Heart left ventricle (tissue), 16 donors: Measurements from ENCODE around the gene ZNF628. TPM values are rescaled to one million over a fixed set of nuclear protein-coding genes. Genes with fewer than 3 reads are reported as not detected.

Experiments
- ATAC-seq, 4 donors: fragments of 200-7000 bp; cut with Tn5 transposase; one replicate each; pipeline ENCODE4 v1.9.1; 2020 to 2022; ENCODE audit warnings: moderate library complexity in 4 of 4, mild to moderate bottlenecking in 3 of 4, moderate number of reproducible peaks in 1 of 4
- DNase-seq, 5 donors: peaks; one replicate each; pipeline ENCODE4 v3.0.0-alpha.2; 2020
- H3K27ac ChIP-seq, 12 donors: fragments of 200-600 bp; sonication (generic) in 4 of 12; one replicate each; pipeline versions ENCODE4 v1.5.0 to v1.8.0; 2016 to 2022; ENCODE audit warnings: mild to moderate bottlenecking in 2 of 12
- H3K27me3 ChIP-seq, 9 donors: fragments of 200-600 bp; sonication (generic) in 2 of 9; one replicate each; pipeline versions ENCODE4 v1.5.1 to v1.8.0; 2016 to 2022; ENCODE audit warnings: mild to moderate bottlenecking in 3 of 9
- H3K36me3 ChIP-seq, 9 donors: fragments of 200-600 bp; sonication (generic) in 2 of 9; one replicate each; pipeline versions ENCODE4 v1.5.0 to v1.8.0; 2018 to 2022; ENCODE audit warnings: mild to moderate bottlenecking in 2 of 9
- H3K4me1 ChIP-seq, 12 donors: fragments of 200-600 bp; sonication (generic) in 4 of 12; one replicate each; pipeline versions ENCODE4 v1.5.0 to v1.8.0; 2016 to 2022; ENCODE audit warnings: mild to moderate bottlenecking in 3 of 12
- H3K4me3 ChIP-seq, 12 donors: fragments of 200-600 bp; sonication (generic) in 4 of 12; one replicate each; pipeline versions ENCODE4 v1.5.0 to v1.8.0; 2017 to 2022; ENCODE audit warnings: mild to moderate bottlenecking in 9 of 12, moderate library complexity in 4 of 12
- H3K9me3 ChIP-seq, 12 donors: fragments of 200-600 bp; sonication (generic) in 4 of 12; one replicate each; pipeline versions ENCODE4 v1.5.0 to v1.8.0; 2016 to 2022; ENCODE audit warnings: mild to moderate bottlenecking in 1 of 12
- POLR2A ChIP-seq, 2 donors: fragments of 450-650 bp; IDR thresholded peaks; one replicate each; pipeline ENCODE4 v1.6.1; 2017; ENCODE audit warnings: antibody characterized with exemption in 2 of 2, mild to moderate bottlenecking in 2 of 2, moderate library complexity in 2 of 2
- WGBS, 4 donors: extraction: QIAGEN DNeasy Blood & Tissue Kit in 2 of 4; methylation state at CpG; one replicate each; pipeline versions ENCODE4 v1.1.5 to v1.1.7; 2013 to 2018; 5-methylcytosine and 5-hydroxymethylcytosine counted together
- intact Hi-C, 10 donors: fragments of 100-400 bp; cut with DNase I; formaldehyde crosslinking; loops; one replicate each; pipeline versions ENCODE4 v1.11.1 to v1.14.2; 2022
- polyA plus RNA-seq, 2 donors: library from polyadenylated mRNA; stranded (reverse); fragments of 200-250 nt; gene quantifications; one replicate each; pipeline ENCODE4 v1.2.3, GENCODE V29; 2013
- total RNA-seq, 9 donors: library from RNA; depleted of rRNA in 2 of 9; stranded (reverse); fragments of >200 nt in 2 of 9; fragmentation: NEBNext Ultra II Directional in 3 of 9; extraction: Animal tissue kit (Norgen Biotek cat#: 25700) in 3 of 9; gene quantifications; one replicate each; pipeline versions ENCODE4 v1.1.0 to v1.2.4, GENCODE V29; 2016 to 2023
- TF ChIP-seq, protein P1 (sequence below), 12 donors: fragments of 200-600 bp; sonication (generic) in 4 of 12; IDR thresholded peaks; one replicate each; pipeline versions ENCODE4 v1.5.0 to v1.8.0; 2018 to 2022; ENCODE audit warnings: antibody characterized with exemption in 12 of 12, mild to moderate bottlenecking in 5 of 12
- donor health status: ischemic (EF 13 %, LVEDD 7.1; RV severe dilation, severe dysfunction).
- donor health status: healthy with polysubstance abuse.
- donor health status: DM: no; HTN: yes; CAD: no.
- donor health status: DM: no; HTN: no; CAD: no.
- donor health status: ischemic (EF 25% LVEDD 6.9; RV normal size, moderate dysfunction).
- donor health status: ischemic (EF 25% LVEDD 5.7; RV mildly dilated, moderate dysfunction).
- donor health status: healthy.
- donor health status: DM: yes; HTN: yes; CAD: no.
- donor health status: ischemic (EF 35%, LVEDD 5.7; RV mildly dilated, moderate dysfunction).
- donor health status: nonischemic (EF 11% LVEDD 7.7; RV severe dilation, severe dysfunction).
- donor health status: DM: yes; HTN: yes; CAD: no.
- donor health status: PGD.
- donor health status: ischemic (EF 29% LVEDD 5.4; RV normal size, mild dysfunction).
- donor health status: nonischemic (EF 23%, LVEDD 6.1; RV moderate dilation, normal function).

The ZNF628 gene
- total and polyA plus RNA-seq, 11 donors: 2.3 to 10.3 (median 5.4) TPM

DNA sequence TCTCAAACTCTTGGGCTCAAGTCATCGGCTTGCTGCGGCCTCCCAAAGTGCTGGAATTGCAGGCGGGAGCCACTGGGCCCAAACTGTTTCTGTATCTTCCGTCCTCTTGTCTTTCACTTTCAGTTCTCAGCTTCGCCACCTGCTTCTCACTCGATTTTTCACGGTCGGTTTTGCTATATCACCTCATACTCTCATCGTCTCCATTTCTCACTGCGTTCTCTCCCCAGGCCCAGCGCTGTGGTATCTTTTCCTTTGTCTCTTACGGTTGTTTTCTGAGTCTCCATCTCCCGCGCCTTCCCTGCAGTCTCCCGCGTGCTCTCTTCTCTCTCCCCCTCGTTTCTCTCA, 26.7 kb downstream of the ZNF628 start:
- DNase-seq (no peak), ATAC-seq (no peak)
- Histone ChIP-seq H3K27me3 (no peaks in the 10 kb centered on the region), H3K9me3 (no peaks in the 10 kb centered on the region), H3K4me1 (peaks cover 0 to 12% (median 5%) of the 10 kb centered on the region in 12 donors), H3K4me3 (peak overlapping the region in 2 of 12 donors; percentile 55 to 60), H3K36me3 (peaks cover 0 to 39% (median 16%) of the 10 kb centered on the region in 9 donors), H3K27ac (no peak overlapping the region)
- TF ChIP-seq, protein P1, sequence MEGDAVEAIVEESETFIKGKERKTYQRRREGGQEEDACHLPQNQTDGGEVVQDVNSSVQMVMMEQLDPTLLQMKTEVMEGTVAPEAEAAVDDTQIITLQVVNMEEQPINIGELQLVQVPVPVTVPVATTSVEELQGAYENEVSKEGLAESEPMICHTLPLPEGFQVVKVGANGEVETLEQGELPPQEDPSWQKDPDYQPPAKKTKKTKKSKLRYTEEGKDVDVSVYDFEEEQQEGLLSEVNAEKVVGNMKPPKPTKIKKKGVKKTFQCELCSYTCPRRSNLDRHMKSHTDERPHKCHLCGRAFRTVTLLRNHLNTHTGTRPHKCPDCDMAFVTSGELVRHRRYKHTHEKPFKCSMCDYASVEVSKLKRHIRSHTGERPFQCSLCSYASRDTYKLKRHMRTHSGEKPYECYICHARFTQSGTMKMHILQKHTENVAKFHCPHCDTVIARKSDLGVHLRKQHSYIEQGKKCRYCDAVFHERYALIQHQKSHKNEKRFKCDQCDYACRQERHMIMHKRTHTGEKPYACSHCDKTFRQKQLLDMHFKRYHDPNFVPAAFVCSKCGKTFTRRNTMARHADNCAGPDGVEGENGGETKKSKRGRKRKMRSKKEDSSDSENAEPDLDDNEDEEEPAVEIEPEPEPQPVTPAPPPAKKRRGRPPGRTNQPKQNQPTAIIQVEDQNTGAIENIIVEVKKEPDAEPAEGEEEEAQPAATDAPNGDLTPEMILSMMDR (IDR thresholded peaks at IDR 0.05): no peak
- intact Hi-C loops: loop anchor here in 7 of 10 donors (2.0 to 10.0 kb wide), 7 partner anchors 26 to 621 kb away; partner anchors contain the start of gene ZNF628 (in 1 of the 7)
- WGBS, 4 donors: 80 to 91% (median 85%) methylated on average over 17 of the region's 17 CpGs

DNA sequence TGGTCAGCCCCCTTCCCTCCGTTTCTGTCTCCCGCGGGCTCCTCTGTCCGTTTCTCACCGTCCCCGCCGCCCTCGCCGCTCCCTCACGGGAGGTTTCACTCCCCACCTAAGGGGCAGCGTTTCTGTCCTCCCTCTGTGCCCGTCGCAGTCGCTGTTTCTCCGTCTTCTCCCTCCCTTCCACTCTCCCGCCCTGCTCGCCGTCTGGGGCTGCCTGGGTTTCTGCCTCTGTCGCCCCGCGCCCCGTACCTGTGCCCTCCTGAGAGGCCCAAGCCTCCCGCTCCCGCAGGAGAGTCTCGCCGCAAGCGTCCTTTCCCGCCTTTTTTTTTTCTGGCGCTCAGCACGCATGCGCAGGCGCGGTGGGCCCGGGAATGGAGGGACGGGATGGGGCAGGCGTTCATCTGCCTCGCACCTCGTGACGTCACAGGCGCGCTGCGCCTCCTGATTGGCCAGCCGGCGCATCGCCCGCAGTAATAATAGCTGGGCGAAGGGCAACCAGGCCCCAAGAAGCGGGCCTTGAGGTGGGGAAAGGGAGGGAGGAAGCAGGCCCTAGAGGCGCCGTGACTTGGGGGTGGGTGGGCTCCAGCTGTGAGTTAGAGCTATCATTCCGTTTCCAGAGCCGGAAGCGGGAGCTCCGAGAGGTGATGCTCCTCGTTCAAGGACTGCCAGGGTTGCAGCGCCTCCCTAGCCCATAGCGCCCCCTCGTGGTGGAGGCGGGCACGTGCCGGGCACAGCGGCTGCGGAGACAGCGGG, 27.3 kb downstream of the ZNF628 start:
- H3K9me3 ChIP-seq: no peaks in the 10 kb centered on the region
- H3K4me1 ChIP-seq: peaks cover 0 to 12% (median 5%) of the 10 kb centered on the region in 12 donors
- no peaks in the 10 kb centered on the region for H3K27me3 ChIP-seq
- TF ChIP-seq POLR2A (IDR thresholded peaks at IDR 0.05): no peak
- TF ChIP-seq, protein P1 (IDR thresholded peaks at IDR 0.05): peak; percentile 98 to 100 (median 99)
- intact Hi-C loops: loop anchor here (1.0 to 10.0 kb wide), 11 partner anchors 27 to 621 kb away; partner anchors contain the start of gene ZNF628 (in 1 of the 10)
- peak; percentile 95 to 99 (median 98) for ATAC-seq
- H3K4me3 ChIP-seq: peak overlapping the region in 11 of 12 donors; percentile 30 to 64 (median 53)
- WGBS, 4 donors: 11 to 17% (median 13%) methylated on average over 51 to 64 of the region's 64 CpGs
- peaks cover 0 to 34% (median 16%) of the 10 kb centered on the region in 9 donors for H3K36me3 ChIP-seq
- peak overlapping the region in 11 of 12 donors; percentile 47 to 83 (median 70) for H3K27ac ChIP-seq
- peak; percentile 93 to 98 (median 95) for DNase-seq

DNA sequence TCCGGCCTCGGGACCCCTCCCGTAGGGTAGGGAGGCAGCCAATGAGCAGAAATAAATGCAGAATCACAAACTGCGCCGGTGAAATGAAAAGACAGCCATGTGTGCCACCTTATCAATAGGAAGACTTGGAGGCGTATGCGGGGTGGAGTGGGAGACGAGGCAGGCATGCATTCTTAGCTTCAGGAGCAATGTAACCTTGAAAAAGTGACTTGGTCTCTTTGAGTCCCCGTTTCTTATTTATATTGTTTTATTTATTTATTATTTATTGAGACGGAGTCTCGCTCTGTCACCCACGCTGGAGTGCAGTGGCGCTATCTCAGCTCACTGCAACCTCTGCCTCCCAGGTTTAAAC, 27.8 kb downstream of the ZNF628 start:
- H3K4me3 ChIP-seq: peak overlapping the region in 10 of 12 donors; percentile 42 to 64 (median 54)
- DNase-seq: no peak
- H3K36me3 ChIP-seq: peaks cover 0 to 29% (median 16%) of the 10 kb centered on the region in 9 donors
- no peaks in the 10 kb centered on the region for H3K9me3 ChIP-seq
- intact Hi-C loops: loop anchor here (1.0 to 10.0 kb wide), 10 partner anchors 36 to 622 kb away; no protein-coding TSS in a partner anchor
- TF ChIP-seq, protein P1 (IDR thresholded peaks at IDR 0.05): peak in 1 of 12 donors; percentile 49
- TF ChIP-seq POLR2A (IDR thresholded peaks at IDR 0.05): no peak
- no peak for ATAC-seq
- H3K27me3 ChIP-seq: no peaks in the 10 kb centered on the region
- H3K27ac ChIP-seq: peak overlapping the region in 7 of 12 donors; percentile 62 to 83 (median 76)
- H3K4me1 ChIP-seq: peaks cover 0 to 12% (median 5%) of the 10 kb centered on the region in 12 donors
- 30 to 36% (median 33%) methylated on average over 13 of the region's 13 CpGs for WGBS, 4 donors

DNA sequence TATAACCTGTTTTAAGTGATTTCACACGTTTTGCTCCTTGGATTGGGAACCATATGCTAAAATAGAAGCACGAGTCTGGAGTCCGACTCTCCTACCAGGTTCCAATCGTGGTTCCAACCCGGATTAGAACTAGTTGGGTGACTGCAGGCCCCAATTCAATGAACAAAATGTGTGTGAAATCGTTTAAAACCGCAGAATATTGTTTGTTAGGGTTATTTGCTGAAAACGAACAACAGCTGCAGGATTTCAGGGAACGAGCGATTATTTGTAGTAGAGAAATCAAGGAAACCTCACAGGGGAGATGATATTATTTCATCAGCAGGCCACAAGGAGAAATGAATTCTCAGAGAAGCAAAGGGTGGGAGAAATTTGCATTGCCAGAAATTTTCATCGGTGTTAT, 28.6 kb downstream of the ZNF628 start:
- Histone ChIP-seq H3K4me3 (no peak overlapping the region), H3K27ac (no peak overlapping the region), H3K4me1 (peaks cover 0 to 12% (median 5%) of the 10 kb centered on the region in 12 donors), H3K27me3 (no peaks in the 10 kb centered on the region), H3K9me3 (no peaks in the 10 kb centered on the region), H3K36me3 (peaks cover 0 to 22% (median 12%) of the 10 kb centered on the region in 9 donors)
- WGBS, 4 donors: 87 to 91% (median 89%) methylated on average over 11 of the region's 11 CpGs
- intact Hi-C loops: loop anchor here (1.0 to 10.0 kb wide), 10 partner anchors 37 to 623 kb away; no protein-coding TSS in a partner anchor
- DNase-seq (no peak), ATAC-seq (no peak)
- no peak for TF ChIP-seq POLR2A (IDR thresholded peaks at IDR 0.05)
- TF ChIP-seq, protein P1 (IDR thresholded peaks at IDR 0.05): no peak
